C4-2B (cell line): ENCODE data around the gene NDFIP2.

Source experiments
- CTCF ChIP-seq: fragments of 450-650 bp; conservative IDR thresholded peaks from 2 replicates; pipeline ENCODE4 v1.5.1; 2017; ENCODE audit warnings: mild to moderate bottlenecking
- ZFX ChIP-seq: fragments of 450-650 bp; IDR thresholded peaks from 2 replicates; pipeline ENCODE4 v1.6.1; 2017

GRCh38 chr13:79457390-79457789 is 23.6 kb upstream of the NDFIP2 start:
- TF ChIP-seq CTCF, result no peak
- no peak for TF ChIP-seq ZFX
